Subcutaneous adipose tissue (tissue), 4 donors: ENCODE measurements around the gene USP25. TPM values are rescaled to one million over a fixed set of nuclear protein-coding genes. Genes with fewer than 3 reads are reported as not detected.

Source experiments
- CTCF ChIP-seq: fragments of 450-650 bp; IDR thresholded peaks from one replicate; pipeline ENCODE4 v1.5.1; 2016; ENCODE audit warnings: low read depth, mild to moderate bottlenecking, control low read depth, antibody characterized with exemption, moderate library complexity
- total RNA-seq, 4 donors: library from RNA; depleted of rRNA; stranded (reverse); fragments of >200 nt; gene quantifications; one replicate each; pipeline ENCODE4 v1.1.0, GENCODE V29; 2016

USP25 gene
- total RNA-seq, 4 donors from 2014 or later = 61.9 to 93.9 (median 72.8) TPM

GRCh38 chr21:15831497-15831896, 101.7 kb downstream of the USP25 start:
- TF ChIP-seq CTCF = no peak

- no peak for TF ChIP-seq CTCF
These were observed 107.9 kb downstream of the USP25 start for GRCh38 chr21:15837645-15838044.

GRCh38 chr21:15839026-15839425, 109.2 kb downstream of the USP25 start:
- no peak for TF ChIP-seq CTCF

- TF ChIP-seq CTCF = no peak
These were observed 109.8 kb downstream of the USP25 start for GRCh38 chr21:15839601-15840000.

- TF ChIP-seq CTCF = no peak
These were observed 110.6 kb downstream of the USP25 start for GRCh38 chr21:15840406-15840805.

GRCh38 chr21:15841856-15842564, 112.2 kb downstream of the USP25 start:
- TF ChIP-seq CTCF = no peak

GRCh38 chr21:15842565-15842880, 112.7 kb downstream of the USP25 start:
- no peak for TF ChIP-seq CTCF
